OCI-LY3 (cell line): ENCODE results near the gene IRF2.

ENCODE experiments used
- CTCF ChIP-seq: fragments of 200-600, 300-600 bp; sonication (generic); IDR thresholded peaks from 2 replicates; pipeline ENCODE4 v1.5.1; 2014; ENCODE audit warnings: antibody characterized with exemption, low read length, low read depth
- EZH2phosphoT487 ChIP-seq: fragments of 200-600 bp; shearing (Covaris generic); IDR thresholded peaks from 2 replicates; pipeline ENCODE4 v1.6.1; 2018; ENCODE audit warnings: antibody characterized with exemption, mixed run types, low read depth

- TF ChIP-seq CTCF (no peak), EZH2phosphoT487 (no peak)
Observed at GRCh38 chr4:184388106-184388505, 86.2 kb downstream of the IRF2 start.
